Left lung (tissue), 10 donors: ENCODE measurements around the gene HEATR3. TPM values are rescaled to one million over a fixed set of nuclear protein-coding genes. Genes with fewer than 3 reads are reported as not detected.

ENCODE experiments used
- ATAC-seq: fragments of 200-7000 bp; cut with Tn5 transposase; one replicate; pipeline ENCODE4 v1.9.1; 2020; ENCODE audit warnings: moderate library complexity
- DNase-seq, 4 donors: peaks; one replicate each; pipeline ENCODE4 v3.0.0-alpha.2; 2013 to 2020
- H3K27ac ChIP-seq, 2 donors: fragments of 200-600 bp; sonication (generic) in 1 of 2; one replicate each; pipeline versions ENCODE4 v1.5.0 to v1.8.0; 2020 to 2021
- H3K27me3 ChIP-seq, 2 donors: fragments of 200-600 bp; sonication (generic) in 1 of 2; one replicate each; pipeline versions ENCODE4 v1.5.0 to v1.8.0; 2020 to 2021
- H3K36me3 ChIP-seq, 2 donors: fragments of 200-600 bp; sonication (generic) in 1 of 2; one replicate each; pipeline versions ENCODE4 v1.5.0 to v1.8.0; 2020 to 2021
- H3K4me1 ChIP-seq, 2 donors: fragments of 200-600 bp; one replicate each; pipeline ENCODE4 v1.8.0; 2021
- H3K4me3 ChIP-seq, 2 donors: fragments of 200-600 bp; sonication (generic) in 1 of 2; one replicate each; pipeline versions ENCODE4 v1.5.0 to v1.8.0; 2020 to 2021; ENCODE audit warnings: mild to moderate bottlenecking in 1 of 2
- H3K9me3 ChIP-seq, 2 donors: fragments of 200-600 bp; sonication (generic) in 1 of 2; one replicate each; pipeline versions ENCODE4 v1.5.0 to v1.8.0; 2020 to 2021
- intact Hi-C, 2 donors: fragments of 100-400 bp; cut with DNase I; formaldehyde crosslinking; loops; one replicate each; pipeline versions ENCODE4 v1.11.2 to v1.14.2; 2022
- polyA plus RNA-seq, 6 donors: library from polyadenylated mRNA; unstranded; fragments of 120-200 nt; gene quantifications; one replicate each; pipeline ENCODE4 v1.2.1, GENCODE V29; 2013; ENCODE audit not compliant: insufficient read length in 6 of 6
- total RNA-seq, 2 donors: library from RNA; stranded (reverse); fragmentation: NEBNext Ultra II Directional; extraction: Animal tissue kit (Norgen Biotek cat#: 25700); gene quantifications; one replicate each; pipeline ENCODE4 v1.2.1, GENCODE V29; 2021
- TF ChIP-seq, protein P1 (sequence below), 2 donors: fragments of 200-600 bp; sonication (generic) in 1 of 2; IDR thresholded peaks; one replicate each; pipeline versions ENCODE4 v1.5.0 to v1.8.0; 2021; ENCODE audit warnings: antibody characterized with exemption in 2 of 2
- donor health status: DM: no; HTN: yes; CAD: no.
- donor health status: DM: no; HTN: no; CAD: no.

HEATR3 gene
- total and polyA plus RNA-seq, 8 donors: 17.5 to 27.1 (median 18.5) TPM

DNA sequence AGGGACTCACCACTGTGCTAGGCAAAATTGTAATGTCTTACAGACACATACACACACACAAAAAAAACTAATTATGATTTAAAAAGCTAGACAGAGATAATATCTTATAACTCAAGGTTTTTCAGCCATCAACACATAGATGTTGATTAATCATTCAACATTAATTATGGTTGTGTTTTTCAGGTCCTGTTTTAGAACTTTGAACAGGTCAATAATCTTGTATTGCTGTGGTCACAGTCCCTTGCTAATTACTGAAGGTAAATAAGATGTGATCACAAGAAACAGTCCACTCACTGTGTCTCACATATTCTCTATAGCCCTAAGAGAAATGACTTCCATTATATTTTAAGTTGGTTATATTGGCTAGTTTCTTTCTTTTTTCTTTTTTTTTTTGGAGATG, 54.9 kb downstream of the HEATR3 start:
- Histone ChIP-seq H3K9me3 (no peaks in the 10 kb centered on the region), H3K27ac (no peak overlapping the region), H3K4me3 (no peak overlapping the region), H3K27me3 (no peaks in the 10 kb centered on the region), H3K4me1 (no peaks in the 10 kb centered on the region), H3K36me3 (no peaks in the 10 kb centered on the region)
- ATAC-seq (no peak), DNase-seq (no peak)
- TF ChIP-seq, protein P1, sequence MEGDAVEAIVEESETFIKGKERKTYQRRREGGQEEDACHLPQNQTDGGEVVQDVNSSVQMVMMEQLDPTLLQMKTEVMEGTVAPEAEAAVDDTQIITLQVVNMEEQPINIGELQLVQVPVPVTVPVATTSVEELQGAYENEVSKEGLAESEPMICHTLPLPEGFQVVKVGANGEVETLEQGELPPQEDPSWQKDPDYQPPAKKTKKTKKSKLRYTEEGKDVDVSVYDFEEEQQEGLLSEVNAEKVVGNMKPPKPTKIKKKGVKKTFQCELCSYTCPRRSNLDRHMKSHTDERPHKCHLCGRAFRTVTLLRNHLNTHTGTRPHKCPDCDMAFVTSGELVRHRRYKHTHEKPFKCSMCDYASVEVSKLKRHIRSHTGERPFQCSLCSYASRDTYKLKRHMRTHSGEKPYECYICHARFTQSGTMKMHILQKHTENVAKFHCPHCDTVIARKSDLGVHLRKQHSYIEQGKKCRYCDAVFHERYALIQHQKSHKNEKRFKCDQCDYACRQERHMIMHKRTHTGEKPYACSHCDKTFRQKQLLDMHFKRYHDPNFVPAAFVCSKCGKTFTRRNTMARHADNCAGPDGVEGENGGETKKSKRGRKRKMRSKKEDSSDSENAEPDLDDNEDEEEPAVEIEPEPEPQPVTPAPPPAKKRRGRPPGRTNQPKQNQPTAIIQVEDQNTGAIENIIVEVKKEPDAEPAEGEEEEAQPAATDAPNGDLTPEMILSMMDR (IDR thresholded peaks at IDR 0.05): no peak
- intact Hi-C loops: no loop called here

DNA sequence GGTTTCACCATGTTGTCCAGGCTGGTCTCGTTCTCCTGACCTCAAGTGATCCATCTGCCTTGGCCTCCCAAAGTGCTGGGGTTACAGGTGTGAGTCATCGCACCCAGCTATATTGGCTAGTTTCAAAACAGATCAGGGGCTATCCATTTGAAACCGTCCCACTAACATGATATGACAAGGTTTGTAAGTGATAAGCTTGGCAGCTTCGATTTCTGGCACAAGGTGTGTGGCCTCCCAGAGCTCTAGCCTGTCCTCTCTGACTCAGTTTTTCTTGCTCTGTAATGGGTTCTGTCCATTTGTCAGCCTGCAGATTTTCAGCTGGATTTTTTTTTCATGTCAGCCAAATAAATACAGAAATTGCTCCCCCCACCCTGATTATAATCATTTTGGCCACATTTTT, 55.5 kb downstream of the HEATR3 start:
- no peak for ATAC-seq
- no peak for DNase-seq
- intact Hi-C loops: no loop called here
- Histone ChIP-seq H3K9me3 (no peaks in the 10 kb centered on the region), H3K36me3 (no peaks in the 10 kb centered on the region), H3K4me1 (no peaks in the 10 kb centered on the region), H3K27ac (no peak overlapping the region), H3K27me3 (no peaks in the 10 kb centered on the region), H3K4me3 (no peak overlapping the region)
- TF ChIP-seq, protein P1 (IDR thresholded peaks at IDR 0.05): no peak

- H3K36me3 ChIP-seq: no peaks in the 10 kb centered on the region
- no peak for DNase-seq
- intact Hi-C loops: no loop called here
- no peaks in the 10 kb centered on the region for H3K27me3 ChIP-seq
- H3K27ac ChIP-seq: no peak overlapping the region
- H3K4me3 ChIP-seq: no peak overlapping the region
- no peaks in the 10 kb centered on the region for H3K9me3 ChIP-seq
- ATAC-seq: no peak
- no peaks in the 10 kb centered on the region for H3K4me1 ChIP-seq
- TF ChIP-seq, protein P1 (IDR thresholded peaks at IDR 0.05): no peak
Observed at GRCh38 chr16:50121721-50122445, 56.1 kb downstream of the HEATR3 start.

GRCh38 chr16:50123417-50123816, 57.6 kb downstream of the HEATR3 start:
- H3K36me3 ChIP-seq: no peaks in the 10 kb centered on the region
- H3K4me1 ChIP-seq: no peaks in the 10 kb centered on the region
- H3K4me3 ChIP-seq: no peak overlapping the region
- intact Hi-C loops: no loop called here
- H3K27ac ChIP-seq: no peak overlapping the region
- no peak for DNase-seq
- no peaks in the 10 kb centered on the region for H3K9me3 ChIP-seq
- no peaks in the 10 kb centered on the region for H3K27me3 ChIP-seq
- TF ChIP-seq, protein P1 (IDR thresholded peaks at IDR 0.05): no peak
- no peak for ATAC-seq

- intact Hi-C loops: no loop called here
- Histone ChIP-seq H3K27me3 (no peaks in the 10 kb centered on the region), H3K36me3 (no peaks in the 10 kb centered on the region), H3K27ac (no peak overlapping the region), H3K9me3 (no peaks in the 10 kb centered on the region), H3K4me1 (no peaks in the 10 kb centered on the region), H3K4me3 (no peak overlapping the region)
- TF ChIP-seq, protein P1 (IDR thresholded peaks at IDR 0.05): no peak
- no peak for ATAC-seq
- no peak for DNase-seq
Observed at GRCh38 chr16:50124769-50125168, 59.0 kb downstream of the HEATR3 start.
